ENCODE results near the gene TJP1. TPM values are rescaled to one million over a fixed set of nuclear protein-coding genes. Genes with fewer than 3 reads are reported as not detected.
A peak's percentile ranks its signal among the peaks of the same experiment; 100 is the strongest.

TJP1 gene
- total RNA-seq, 1 donor, result 86.9 TPM

DNA sequence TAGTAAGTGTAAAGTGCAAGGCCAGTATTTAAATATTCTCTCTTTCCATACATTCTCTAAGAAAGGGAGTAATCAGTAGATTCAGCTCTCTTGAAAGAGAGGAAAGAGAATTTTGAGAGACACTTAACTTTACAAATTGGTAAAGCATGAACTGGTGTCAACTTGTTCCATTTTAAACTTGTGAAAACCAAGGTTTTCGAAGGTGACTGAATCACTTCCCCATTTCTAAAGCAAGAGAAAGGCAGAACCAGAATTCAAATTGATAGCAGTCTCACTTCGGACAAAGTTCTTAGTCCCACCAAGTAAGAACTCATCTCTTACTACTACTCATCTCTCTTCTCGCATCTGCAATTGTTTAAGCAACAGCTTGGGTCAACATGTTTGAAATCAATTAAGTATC lies 22.4 kb downstream of the TJP1 start:
- Histone ChIP-seq H3K27ac (ENCODE audit: low read depth, low read length) (no peak overlapping the region), H4K20me1 (ENCODE audit: insufficient read depth, low read length) (peaks cover 41% of the 10 kb centered on the region), H3K4me1 (ENCODE audit: insufficient read depth, low read length) (peaks cover 4% of the 10 kb centered on the region), H3K27me3 (ENCODE audit: insufficient read depth, low read length) (no peaks in the 10 kb centered on the region), H2AFZ (ENCODE audit: low read length) (no peak overlapping the region), H3K9me3 (ENCODE audit: low read depth, low read length) (no peaks in the 10 kb centered on the region), H3K36me3 (ENCODE audit: insufficient read depth, low read length) (peaks cover 16% of the 10 kb centered on the region), H3K4me3 (ENCODE audit: insufficient read depth, low read length) (no peak overlapping the region), H3K79me2 (ENCODE audit: insufficient read depth, low read length) (peaks cover 87% of the 10 kb centered on the region), H3K4me2 (ENCODE audit: insufficient read depth, low read length) (no peak overlapping the region)
- DNase-seq (ENCODE audit: insufficient read length, low spot score, missing footprints), result no peak
- TF ChIP-seq, protein P1, sequence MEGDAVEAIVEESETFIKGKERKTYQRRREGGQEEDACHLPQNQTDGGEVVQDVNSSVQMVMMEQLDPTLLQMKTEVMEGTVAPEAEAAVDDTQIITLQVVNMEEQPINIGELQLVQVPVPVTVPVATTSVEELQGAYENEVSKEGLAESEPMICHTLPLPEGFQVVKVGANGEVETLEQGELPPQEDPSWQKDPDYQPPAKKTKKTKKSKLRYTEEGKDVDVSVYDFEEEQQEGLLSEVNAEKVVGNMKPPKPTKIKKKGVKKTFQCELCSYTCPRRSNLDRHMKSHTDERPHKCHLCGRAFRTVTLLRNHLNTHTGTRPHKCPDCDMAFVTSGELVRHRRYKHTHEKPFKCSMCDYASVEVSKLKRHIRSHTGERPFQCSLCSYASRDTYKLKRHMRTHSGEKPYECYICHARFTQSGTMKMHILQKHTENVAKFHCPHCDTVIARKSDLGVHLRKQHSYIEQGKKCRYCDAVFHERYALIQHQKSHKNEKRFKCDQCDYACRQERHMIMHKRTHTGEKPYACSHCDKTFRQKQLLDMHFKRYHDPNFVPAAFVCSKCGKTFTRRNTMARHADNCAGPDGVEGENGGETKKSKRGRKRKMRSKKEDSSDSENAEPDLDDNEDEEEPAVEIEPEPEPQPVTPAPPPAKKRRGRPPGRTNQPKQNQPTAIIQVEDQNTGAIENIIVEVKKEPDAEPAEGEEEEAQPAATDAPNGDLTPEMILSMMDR (IDR thresholded peaks at IDR 0.05; ENCODE audit: extremely low read depth, low read depth, low read length), result no peak

DNA sequence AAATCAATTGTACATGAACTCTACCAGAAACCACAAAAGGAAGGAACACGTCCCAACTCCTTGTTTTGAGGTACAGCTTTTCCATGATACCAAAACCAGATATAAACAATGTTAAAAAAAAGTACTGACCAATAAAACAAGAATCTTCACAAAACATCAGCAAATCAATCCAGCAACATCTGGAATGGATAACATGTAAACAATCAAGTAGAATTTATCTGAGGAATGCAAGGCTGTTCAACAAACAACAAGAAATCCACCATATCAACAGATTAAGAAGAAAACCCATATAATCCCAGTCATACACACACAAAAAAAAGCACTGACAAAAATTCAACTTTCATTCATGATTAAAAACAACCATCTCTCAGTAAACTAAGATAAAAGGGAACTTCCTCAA lies 26.7 kb downstream of the TJP1 start:
- Histone ChIP-seq H3K36me3 (ENCODE audit: insufficient read depth, low read length) (peaks cover 20% of the 10 kb centered on the region), H3K79me2 (ENCODE audit: insufficient read depth, low read length) (peaks cover 72% of the 10 kb centered on the region), H3K27ac (ENCODE audit: low read depth, low read length) (no peak overlapping the region), H3K9me3 (ENCODE audit: low read depth, low read length) (peaks cover 3% of the 10 kb centered on the region), H3K4me1 (ENCODE audit: insufficient read depth, low read length) (peaks cover 17% of the 10 kb centered on the region), H3K27me3 (ENCODE audit: insufficient read depth, low read length) (no peaks in the 10 kb centered on the region), H3K4me2 (ENCODE audit: insufficient read depth, low read length) (no peak overlapping the region), H4K20me1 (ENCODE audit: insufficient read depth, low read length) (peaks cover 6% of the 10 kb centered on the region), H2AFZ (ENCODE audit: low read length) (no peak overlapping the region), H3K4me3 (ENCODE audit: insufficient read depth, low read length) (no peak overlapping the region)
- no peak for DNase-seq (ENCODE audit: insufficient read length, low spot score, missing footprints)
- TF ChIP-seq, protein P1 (IDR thresholded peaks at IDR 0.05; ENCODE audit: extremely low read depth, low read depth, low read length), result no peak

DNA sequence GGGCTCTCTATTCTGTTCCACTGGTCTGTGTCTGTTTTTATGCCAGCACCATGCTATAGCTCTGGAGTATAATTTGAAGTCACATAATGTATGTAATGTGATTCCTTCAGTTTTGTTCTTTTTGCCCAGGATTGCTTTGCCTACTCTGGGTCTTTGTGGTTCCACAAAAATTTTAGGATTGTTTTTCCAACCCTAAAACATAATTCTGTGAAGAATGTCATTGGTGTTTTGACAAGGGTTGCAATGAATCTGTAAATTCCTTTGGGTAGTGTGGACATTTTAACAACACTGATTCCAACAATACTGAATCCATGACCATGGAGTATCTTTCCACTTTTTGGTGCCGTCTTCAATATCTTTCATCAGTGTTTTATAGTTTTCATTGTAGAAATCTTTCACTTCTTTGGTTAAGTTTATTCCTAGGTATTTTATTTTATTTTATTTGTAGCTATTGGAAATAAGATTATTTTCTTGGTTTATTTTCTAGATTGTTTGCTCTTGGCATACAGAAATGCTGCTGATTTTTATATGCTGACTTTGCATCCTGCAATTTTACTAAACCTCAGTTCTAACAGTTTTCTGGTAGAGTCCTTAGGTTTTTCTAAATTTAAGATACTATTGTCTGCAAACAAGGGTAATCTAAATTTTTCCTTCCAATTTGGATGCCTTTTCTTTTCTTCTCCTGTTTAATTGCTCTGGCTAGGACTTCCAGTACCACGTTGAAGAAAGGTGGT lies 29.7 kb downstream of the TJP1 start:
- Histone ChIP-seq H3K4me1 (ENCODE audit: insufficient read depth, low read length) (peaks cover 30% of the 10 kb centered on the region), H2AFZ (ENCODE audit: low read length) (no peak overlapping the region), H3K9me3 (ENCODE audit: low read depth, low read length) (peaks cover 3% of the 10 kb centered on the region), H3K4me3 (ENCODE audit: insufficient read depth, low read length) (peak overlapping the region; percentile 24), H4K20me1 (ENCODE audit: insufficient read depth, low read length) (peaks cover 5% of the 10 kb centered on the region), H3K79me2 (ENCODE audit: insufficient read depth, low read length) (peaks cover 67% of the 10 kb centered on the region), H3K36me3 (ENCODE audit: insufficient read depth, low read length) (peaks cover 6% of the 10 kb centered on the region), H3K27ac (ENCODE audit: low read depth, low read length) (peak overlapping the region; percentile 21), H3K4me2 (ENCODE audit: insufficient read depth, low read length) (peak overlapping the region; percentile 33), H3K27me3 (ENCODE audit: insufficient read depth, low read length) (no peaks in the 10 kb centered on the region)
- peak; percentile 66 for DNase-seq (ENCODE audit: insufficient read length, low spot score, missing footprints)
- TF ChIP-seq, protein P1 (IDR thresholded peaks at IDR 0.05; ENCODE audit: extremely low read depth, low read depth, low read length), result no peak

DNA sequence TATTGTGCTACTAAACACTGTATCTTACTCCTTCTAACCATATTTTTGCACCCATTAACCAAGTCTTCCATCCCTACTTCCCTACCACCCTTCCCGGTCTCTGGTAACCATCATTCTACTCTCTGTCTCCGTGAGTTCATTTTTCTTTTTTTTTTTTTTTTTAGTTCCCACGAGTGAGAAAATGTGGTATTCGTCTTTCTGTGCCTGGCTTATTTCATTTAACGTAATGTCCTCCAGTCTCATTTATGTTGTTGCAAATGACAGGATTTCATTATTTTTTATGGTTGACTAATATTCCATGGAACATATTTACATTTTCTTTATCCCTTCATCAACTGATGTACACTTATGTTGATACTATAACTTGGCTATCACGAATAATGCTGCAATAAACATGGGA lies 31.7 kb downstream of the TJP1 start:
- no peak for DNase-seq (ENCODE audit: insufficient read length, low spot score, missing footprints)
- Histone ChIP-seq H3K27me3 (ENCODE audit: insufficient read depth, low read length) (no peaks in the 10 kb centered on the region), H3K27ac (ENCODE audit: low read depth, low read length) (no peak overlapping the region), H3K36me3 (ENCODE audit: insufficient read depth, low read length) (peaks cover 5% of the 10 kb centered on the region), H4K20me1 (ENCODE audit: insufficient read depth, low read length) (peaks cover 13% of the 10 kb centered on the region), H3K79me2 (ENCODE audit: insufficient read depth, low read length) (peaks cover 69% of the 10 kb centered on the region), H3K9me3 (ENCODE audit: low read depth, low read length) (peaks cover 3% of the 10 kb centered on the region), H3K4me3 (ENCODE audit: insufficient read depth, low read length) (no peak overlapping the region), H3K4me1 (ENCODE audit: insufficient read depth, low read length) (peaks cover 30% of the 10 kb centered on the region), H2AFZ (ENCODE audit: low read length) (no peak overlapping the region), H3K4me2 (ENCODE audit: insufficient read depth, low read length) (no peak overlapping the region)
- TF ChIP-seq, protein P1 (IDR thresholded peaks at IDR 0.05; ENCODE audit: extremely low read depth, low read depth, low read length), result no peak

All from osteoblast (primary cell).